HG03460 (cell line): ENCODE data around the gene PLS1.
"Not testable (repeated sequence)": the region's sequence is repeated elsewhere in the genome, so short reads cannot be mapped to it uniquely, and the experiment has no call there.

Experiments
- ATAC-seq: cut with Tn5 transposase; IDR thresholded peaks from one replicate; pipeline ENCODE4 v1.9.1; 2021; ENCODE audit not compliant: unreplicated experiment

The PLS1 gene

GRCh38 chr3:142691527-142691926, 95.3 kb downstream of the PLS1 start:
- no peak for ATAC-seq

GRCh38 chr3:142693136-142693853, 97.1 kb downstream of the PLS1 start:
- ATAC-seq: no peak

- no peak for ATAC-seq
Measured at GRCh38 chr3:142694225-142694624, 98.0 kb downstream of the PLS1 start.

GRCh38 chr3:142705198-142705597, 109.0 kb downstream of the PLS1 start:
- ATAC-seq: no peak

GRCh38 chr3:142706321-142707127, 110.3 kb downstream of the PLS1 start:
- no peak for ATAC-seq

- ATAC-seq: no peak
Measured at GRCh38 chr3:142709207-142709606, 113.0 kb downstream of the PLS1 start.

GRCh38 chr3:142714882-142715281, 118.7 kb downstream of the PLS1 start:
- ATAC-seq: not testable (repeated sequence)

- no peak for ATAC-seq
Measured at GRCh38 chr3:142716102-142716501, 119.9 kb downstream of the PLS1 start.

- ATAC-seq: peak; percentile 16
Measured at GRCh38 chr3:142723665-142723967, 127.4 kb downstream of the PLS1 start.

- ATAC-seq: peak; percentile 91
Measured at GRCh38 chr3:142723968-142724681, 127.9 kb downstream of the PLS1 start, which contains the start of gene TRPC1. Gene TRPC1, plus strand, starts transcription at chr3:142724034. Its CDS starts 526 bp downstream, at chr3:142724560.

- peak; percentile 24 for ATAC-seq
Measured at GRCh38 chr3:142724682-142725356, 128.6 kb downstream of the PLS1 start.

- ATAC-seq: no peak
Measured at GRCh38 chr3:142725357-142725739, 129.2 kb downstream of the PLS1 start.

- no peak for ATAC-seq
Measured at GRCh38 chr3:142726017-142726416, 129.8 kb downstream of the PLS1 start.

GRCh38 chr3:142732066-142732465, 135.9 kb downstream of the PLS1 start:
- no peak for ATAC-seq

GRCh38 chr3:142734834-142735233, 138.6 kb downstream of the PLS1 start:
- ATAC-seq: no peak

- ATAC-seq: no peak
Measured at GRCh38 chr3:142735462-142735861, 139.3 kb downstream of the PLS1 start.

GRCh38 chr3:142738396-142738795, 142.2 kb downstream of the PLS1 start:
- no peak for ATAC-seq

- ATAC-seq: no peak
Measured at GRCh38 chr3:142746646-142747045, 150.5 kb downstream of the PLS1 start.

GRCh38 chr3:142750531-142750930, 154.3 kb downstream of the PLS1 start:
- not testable (repeated sequence) for ATAC-seq

GRCh38 chr3:142752605-142753004, 156.4 kb downstream of the PLS1 start:
- ATAC-seq: not testable (repeated sequence)

- ATAC-seq: no peak
Measured at GRCh38 chr3:142754494-142754893, 158.3 kb downstream of the PLS1 start.
